ENCODE data around the gene ABTB2.

ABTB2 gene

GRCh38 chr11:34185926-34186841 is 171.6 kb downstream of the ABTB2 start:
- H3K4me3 ChIP-seq (replicated peaks; ENCODE audit: low read depth, low read length) = no peak overlapping the region
- DNase-seq (ENCODE audit: extremely low read depth, low read depth) = no peak
- no peak for TF ChIP-seq CTCF (IDR thresholded peaks at IDR 0.05; ENCODE audit: low read depth, low read length, missing control alignments)

GRCh38 chr11:34184505-34185015 is 173.2 kb downstream of the ABTB2 start:
- TF ChIP-seq CTCF (IDR thresholded peaks at IDR 0.05; ENCODE audit: low read depth, low read length, missing control alignments) = no peak
- DNase-seq (ENCODE audit: extremely low read depth, low read depth) = no peak

GRCh38 chr11:34183848-34184391 is 173.9 kb downstream of the ABTB2 start:
- TF ChIP-seq CTCF (IDR thresholded peaks at IDR 0.05; ENCODE audit: low read depth, low read length, missing control alignments) = no peak

More at GRCh38 chr11:34184505-34185015, 173.2 kb downstream of the ABTB2 start:
- no peak overlapping the region for H3K4me3 ChIP-seq (replicated peaks; ENCODE audit: low read depth, low read length)

GRCh38 chr11:34182921-34183685 is 174.7 kb downstream of the ABTB2 start:
- DNase-seq (ENCODE audit: extremely low read depth, low read depth) = no peak
- no peak for TF ChIP-seq CTCF (IDR thresholded peaks at IDR 0.05; ENCODE audit: low read depth, low read length, missing control alignments)
- H3K4me3 ChIP-seq (replicated peaks; ENCODE audit: low read depth, low read length) = no peak overlapping the region

More at GRCh38 chr11:34183848-34184391, 173.9 kb downstream of the ABTB2 start:
- no peak overlapping the region for H3K4me3 ChIP-seq (replicated peaks; ENCODE audit: low read depth, low read length)
- no peak for DNase-seq (ENCODE audit: extremely low read depth, low read depth)

- no peak for DNase-seq (ENCODE audit: extremely low read depth, low read depth)
- no peak for TF ChIP-seq CTCF (IDR thresholded peaks at IDR 0.05; ENCODE audit: low read depth, low read length, missing control alignments)
- H3K4me3 ChIP-seq (replicated peaks; ENCODE audit: low read depth, low read length) = no peak overlapping the region
Measured at GRCh38 chr11:34182425-34182824, 175.4 kb downstream of the ABTB2 start.

- no peak for TF ChIP-seq CTCF (IDR thresholded peaks at IDR 0.05; ENCODE audit: low read depth, low read length, missing control alignments)
- H3K4me3 ChIP-seq (replicated peaks; ENCODE audit: low read depth, low read length) = no peak overlapping the region
- no peak for DNase-seq (ENCODE audit: extremely low read depth, low read depth)
Measured at GRCh38 chr11:34181856-34182405, 175.9 kb downstream of the ABTB2 start.

Data from HFF-Myc (cell line).